Prostate gland (tissue), 1 donor: ENCODE results near the gene ENC1.

Experiments used
- POLR2A ChIP-seq: fragments of 450-650 bp; IDR thresholded peaks from one replicate; pipeline ENCODE4 v1.6.1; 2016; ENCODE audit warnings: antibody characterized with exemption, mild to moderate bottlenecking
- POLR2AphosphoS5 ChIP-seq: sonication (generic); formaldehyde crosslinking; IDR thresholded peaks from one replicate; pipeline ENCODE4 v1.6.1; 2017; ENCODE audit warnings: antibody characterized with exemption

DNA sequence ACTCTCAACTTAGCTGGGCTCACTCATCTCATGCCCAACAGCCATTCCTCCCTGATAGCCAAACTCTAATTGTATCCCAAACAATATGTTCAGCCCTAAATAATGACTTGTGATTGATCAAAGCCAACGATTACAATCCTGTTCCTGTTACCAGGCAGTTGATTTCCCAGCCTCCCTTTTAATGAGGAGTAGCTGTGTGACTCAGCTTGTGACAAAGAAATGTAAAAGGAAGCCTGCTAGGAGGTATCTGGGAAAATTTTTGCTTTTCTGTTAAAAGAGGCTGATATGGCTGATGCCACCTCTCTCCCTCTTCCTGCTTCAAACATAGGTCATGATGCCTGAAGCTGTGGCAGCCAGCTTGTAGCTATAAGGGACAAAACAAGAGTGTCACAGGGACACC is 19.6 kb upstream of the ENC1 start:
- TF ChIP-seq POLR2AphosphoS5 (no peak), POLR2A (no peak)
